Measurements from ENCODE around the gene FPGS. TPM values are rescaled to one million over a fixed set of nuclear protein-coding genes. Genes with fewer than 3 reads are reported as not detected.
A peak's percentile ranks its signal among the peaks of the same experiment; 100 is the strongest.

FPGS gene
- total RNA-seq, 1 donor from 2014 or later: 132 TPM

GRCh38 chr9:127770905-127771569, 31.6 kb upstream of the FPGS start:
- DNase-seq (ENCODE audit: low read depth): peak; percentile 62
- TF ChIP-seq CTCF (conservative IDR thresholded peaks at IDR 0.05; ENCODE audit: low read depth, low read length): no peak
- H3K4me3 ChIP-seq (ENCODE audit: low read depth, low read length): peak overlapping the region; percentile 53

- no peak for TF ChIP-seq CTCF (conservative IDR thresholded peaks at IDR 0.05; ENCODE audit: low read depth, low read length)
Measured at GRCh38 chr9:127771570-127772189, 31.0 kb upstream of the FPGS start.

GRCh38 chr9:127772603-127773002, 30.1 kb upstream of the FPGS start:
- no peak for DNase-seq (ENCODE audit: low read depth)
- no peak overlapping the region for H3K4me3 ChIP-seq (ENCODE audit: low read depth, low read length)
- TF ChIP-seq CTCF (conservative IDR thresholded peaks at IDR 0.05; ENCODE audit: low read depth, low read length): no peak

More at GRCh38 chr9:127771570-127772189, 31.0 kb upstream of the FPGS start:
- DNase-seq (ENCODE audit: low read depth): no peak
- peak overlapping the region; percentile 53 for H3K4me3 ChIP-seq (ENCODE audit: low read depth, low read length)

GRCh38 chr9:127773272-127773671, 29.4 kb upstream of the FPGS start:
- TF ChIP-seq CTCF (conservative IDR thresholded peaks at IDR 0.05; ENCODE audit: low read depth, low read length): no peak
- H3K4me3 ChIP-seq (ENCODE audit: low read depth, low read length): no peak overlapping the region
- DNase-seq (ENCODE audit: low read depth): no peak

- no peak overlapping the region for H3K4me3 ChIP-seq (ENCODE audit: low read depth, low read length)
- TF ChIP-seq CTCF (conservative IDR thresholded peaks at IDR 0.05; ENCODE audit: low read depth, low read length): no peak
- no peak for DNase-seq (ENCODE audit: low read depth)
Measured at GRCh38 chr9:127773981-127774380, 28.7 kb upstream of the FPGS start.

- TF ChIP-seq CTCF (conservative IDR thresholded peaks at IDR 0.05; ENCODE audit: low read depth, low read length): no peak
- no peak for DNase-seq (ENCODE audit: low read depth)
- H3K4me3 ChIP-seq (ENCODE audit: low read depth, low read length): no peak overlapping the region
Measured at GRCh38 chr9:127776195-127776923, 26.3 kb upstream of the FPGS start.
